ENCODE data around the gene ZNF804A.
"Not testable (repeated sequence)": the region's sequence is repeated elsewhere in the genome, so short reads cannot be mapped to it uniquely, and the experiment has no call there.

ZNF804A gene

DNA sequence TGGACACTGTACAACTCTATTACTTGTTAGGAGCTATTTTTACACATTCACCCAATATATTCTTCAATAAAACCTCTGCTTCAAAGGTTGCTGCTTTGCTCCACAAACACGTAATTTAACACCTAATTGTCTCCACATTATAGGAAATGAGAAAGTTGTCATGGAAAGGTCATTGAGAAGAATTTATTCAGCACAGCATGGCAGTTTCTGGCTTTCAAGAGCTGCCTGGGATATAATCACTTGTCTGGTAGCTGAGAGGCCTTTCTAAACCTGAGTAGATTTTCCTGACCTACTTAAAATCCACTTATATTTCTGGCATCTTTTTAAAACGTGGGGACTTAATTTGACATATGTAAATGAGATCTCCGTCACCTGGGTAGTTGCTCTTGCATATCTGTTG lies 216.1 kb downstream of the ZNF804A start:
- DNase-seq (ENCODE audit: low read depth in 2 of 3, low spot score in 1 of 3): no peak

DNA sequence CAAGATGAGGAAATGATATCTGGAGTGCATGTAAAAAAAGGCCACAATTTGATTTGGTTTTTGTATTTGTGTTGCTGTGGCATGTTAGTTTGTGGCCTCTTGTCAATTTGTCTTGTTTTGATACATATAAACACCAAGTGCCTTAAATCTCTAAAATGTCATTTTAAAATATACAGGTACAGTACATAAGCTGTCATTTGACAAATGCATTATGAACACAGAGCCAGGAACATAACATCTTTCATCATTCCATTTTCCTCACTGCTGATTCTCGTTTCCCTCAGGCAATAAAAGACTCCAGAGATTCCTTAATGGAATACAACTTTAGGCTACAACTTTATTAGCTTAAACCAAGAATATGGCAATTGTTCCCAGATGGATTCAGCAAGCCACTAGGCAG lies 217.5 kb downstream of the ZNF804A start:
- no peak for DNase-seq (ENCODE audit: low read depth in 2 of 3, low spot score in 1 of 3)

DNA sequence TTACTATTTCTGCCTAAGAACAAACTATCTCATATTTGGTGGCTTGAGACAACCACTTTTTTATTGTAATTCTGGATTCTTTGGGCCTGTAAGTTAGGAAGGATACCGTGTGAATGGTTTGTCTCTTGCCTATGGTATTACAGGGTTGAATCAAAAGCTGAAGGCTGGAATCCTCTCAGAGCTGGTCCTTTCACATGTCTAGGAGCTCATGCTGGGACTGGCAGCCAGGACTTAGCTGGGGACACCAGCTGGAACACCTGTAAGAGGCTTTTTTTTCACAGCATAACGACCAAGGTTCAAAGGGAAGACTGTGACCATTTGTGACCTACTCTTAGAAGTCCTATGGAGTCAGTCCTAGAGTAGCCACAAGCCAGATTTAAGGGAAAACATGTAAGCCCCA lies 226.3 kb downstream of the ZNF804A start:
- DNase-seq (ENCODE audit: low read depth in 2 of 3, low spot score in 1 of 3): no peak

DNA sequence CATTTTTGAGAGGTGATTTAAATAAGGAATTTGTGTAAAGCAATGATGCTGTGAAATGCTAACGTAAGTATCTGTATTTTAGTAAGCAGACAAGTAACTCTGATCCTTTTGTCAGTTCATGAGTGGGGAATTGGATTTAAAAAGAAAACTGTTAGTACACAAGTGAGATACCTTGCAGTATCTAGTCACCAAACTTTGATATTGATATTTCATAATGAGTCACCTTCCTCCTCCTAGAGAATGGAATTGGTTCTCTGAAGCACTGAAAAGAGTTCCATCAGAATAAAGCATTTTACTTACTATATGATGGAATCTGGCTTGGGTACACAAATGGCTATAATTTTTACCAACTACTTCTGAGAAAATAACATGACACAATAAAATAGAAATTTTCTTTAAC lies 232.2 kb downstream of the ZNF804A start:
- no peak for DNase-seq (ENCODE audit: low read depth in 2 of 3, low spot score in 1 of 3)

DNA sequence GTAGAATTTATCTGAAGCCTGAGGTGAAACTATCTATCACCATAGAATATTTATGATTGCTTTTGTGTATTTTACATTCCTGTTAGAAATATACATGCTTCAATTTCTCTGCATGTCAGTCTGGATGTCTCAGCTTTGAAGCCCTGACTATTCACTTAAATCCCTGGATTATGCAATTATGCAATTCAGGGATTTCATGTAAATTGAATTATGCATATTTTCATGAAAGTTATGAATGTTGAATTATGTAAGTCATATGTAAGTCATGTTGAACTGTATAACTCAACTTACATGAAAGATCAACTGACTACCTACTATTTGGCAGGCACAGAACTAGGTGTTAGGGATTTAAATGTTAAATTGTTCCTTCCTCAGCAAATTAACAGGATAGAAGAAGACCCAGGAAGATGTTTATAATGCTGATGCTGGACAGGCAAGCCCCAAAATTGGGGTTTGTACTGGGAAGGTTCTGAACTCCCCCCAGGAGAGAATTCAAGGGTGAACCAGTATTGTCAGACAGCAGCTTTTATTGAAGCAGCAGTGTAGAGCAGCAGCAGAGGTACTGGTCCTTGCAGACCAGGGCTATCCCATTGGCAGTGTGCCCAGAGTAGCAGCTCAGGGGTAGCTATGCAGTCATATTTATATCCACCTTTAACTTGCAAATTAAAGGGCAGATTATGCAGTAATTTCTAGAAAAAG lies 236.5 kb downstream of the ZNF804A start:
- DNase-seq (ENCODE audit: low read depth in 2 of 3, low spot score in 1 of 3): no peak

DNA sequence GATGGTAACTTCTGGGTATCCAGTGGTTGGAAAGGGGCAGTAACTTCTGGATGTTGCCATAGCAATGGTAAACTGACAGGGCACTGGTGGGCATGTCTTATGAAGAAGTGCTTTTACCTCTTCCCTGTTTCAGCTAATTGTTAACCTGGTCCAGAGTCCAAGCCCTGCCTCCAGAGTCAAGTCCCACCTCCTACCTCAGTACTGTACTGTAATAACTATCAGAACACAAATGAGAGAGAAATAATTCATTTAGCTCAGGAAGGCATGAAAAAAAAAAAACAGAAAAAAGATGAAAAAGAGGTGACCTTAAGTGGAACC lies 237.0 kb downstream of the ZNF804A start:
- DNase-seq (ENCODE audit: low read depth in 2 of 3, low spot score in 1 of 3): no peak

DNA sequence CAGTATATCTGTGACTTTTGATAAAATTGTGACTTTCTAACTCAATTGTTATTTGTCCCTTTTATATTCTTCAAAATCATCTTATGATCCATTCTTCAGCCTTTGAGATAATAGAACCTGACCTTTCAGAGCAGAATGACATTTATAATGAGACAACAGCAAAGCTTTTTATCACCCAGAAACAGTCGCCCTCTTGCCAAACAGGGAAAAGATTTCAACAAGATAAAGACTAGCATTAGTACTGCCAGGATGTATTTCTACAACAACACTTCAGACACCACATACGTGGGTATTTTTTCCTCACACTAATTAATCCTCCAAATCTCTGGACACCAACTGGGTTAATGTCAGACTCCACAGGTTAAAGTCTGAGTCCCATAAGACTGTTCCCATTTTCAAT lies 249.0 kb downstream of the ZNF804A start:
- no peak for DNase-seq (ENCODE audit: low read depth in 2 of 3, low spot score in 1 of 3)

DNA sequence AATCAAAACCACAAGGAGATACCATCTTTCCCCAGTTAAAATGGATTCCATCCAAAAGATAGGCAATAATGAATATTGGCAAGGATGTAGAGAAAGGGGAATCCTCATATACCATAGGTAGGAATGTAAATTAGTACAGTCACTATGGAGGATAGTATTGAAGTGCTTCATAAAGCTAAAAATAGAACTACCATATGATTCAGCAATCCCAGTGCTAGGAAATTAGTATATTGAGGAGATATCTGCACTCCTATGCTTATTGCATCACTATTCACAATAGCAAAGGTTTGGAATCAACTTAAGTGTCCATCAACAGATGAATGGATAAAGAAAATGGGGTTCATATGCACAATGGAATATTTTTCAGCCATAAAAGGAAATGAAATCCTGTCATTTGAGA lies 251.2 kb downstream of the ZNF804A start:
- no peak for DNase-seq (ENCODE audit: low read depth in 2 of 3, low spot score in 1 of 3)

DNA sequence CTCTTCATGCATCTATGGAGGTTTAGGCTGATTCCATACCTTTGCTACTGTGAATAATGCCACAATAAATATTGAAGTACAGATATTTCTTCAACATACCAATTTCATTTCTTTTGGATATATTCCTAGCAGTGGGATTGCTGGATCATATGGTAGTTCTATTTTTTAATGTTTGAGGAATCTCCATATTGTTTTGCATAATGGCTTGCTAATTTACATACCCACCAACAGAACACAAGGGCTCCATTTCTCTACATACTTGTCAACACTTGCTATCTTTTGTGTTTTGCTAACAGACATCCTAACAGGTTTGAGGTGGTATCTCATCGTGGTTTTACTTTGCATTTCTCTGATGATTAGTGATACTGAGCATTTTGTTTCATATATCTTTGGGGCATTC lies 253.2 kb downstream of the ZNF804A start:
- no peak for DNase-seq (ENCODE audit: low read depth in 2 of 3, low spot score in 1 of 3)

DNA sequence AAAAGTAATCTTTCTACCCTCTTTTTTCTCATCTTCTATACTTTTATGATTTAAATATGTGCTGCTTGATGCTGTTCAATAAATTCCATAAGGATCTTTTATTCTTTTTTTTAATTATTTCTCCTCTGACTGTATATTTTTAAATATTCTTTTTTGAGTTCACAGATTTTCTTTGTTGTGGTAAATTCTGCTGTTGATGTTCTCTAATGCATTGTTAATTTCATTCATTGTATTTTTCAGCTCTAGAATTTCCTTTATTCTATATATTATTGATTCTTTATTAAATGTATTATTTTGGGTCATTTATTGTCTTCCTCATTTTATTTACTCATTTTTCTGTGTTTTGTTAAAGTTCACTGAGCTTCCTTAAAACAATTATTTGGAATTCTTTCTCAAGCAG lies 260.9 kb downstream of the ZNF804A start:
- no peak for DNase-seq (ENCODE audit: low read depth in 2 of 3, low spot score in 1 of 3)

DNA sequence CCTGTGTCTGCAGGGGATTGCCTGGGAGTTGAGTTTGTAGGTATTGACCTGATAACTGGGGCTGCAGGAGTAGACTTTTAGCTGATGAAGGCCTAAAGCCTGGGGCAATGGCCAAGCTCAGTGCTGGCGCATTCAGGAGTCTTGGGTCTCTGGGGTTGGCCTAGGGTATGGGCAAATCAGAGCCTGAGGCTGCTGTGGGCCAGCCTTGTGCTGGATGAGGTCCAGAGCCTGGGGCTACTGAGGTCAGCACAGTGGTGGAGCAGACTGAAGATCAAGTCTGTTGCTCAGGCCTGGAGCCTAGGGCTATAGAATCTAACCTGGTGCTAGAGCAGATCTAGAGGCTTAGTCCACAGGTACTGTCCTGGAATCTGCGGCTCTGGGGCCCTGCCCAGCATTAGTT lies 262.4 kb downstream of the ZNF804A start:
- no peak for DNase-seq (ENCODE audit: low read depth in 2 of 3, low spot score in 1 of 3)

DNA sequence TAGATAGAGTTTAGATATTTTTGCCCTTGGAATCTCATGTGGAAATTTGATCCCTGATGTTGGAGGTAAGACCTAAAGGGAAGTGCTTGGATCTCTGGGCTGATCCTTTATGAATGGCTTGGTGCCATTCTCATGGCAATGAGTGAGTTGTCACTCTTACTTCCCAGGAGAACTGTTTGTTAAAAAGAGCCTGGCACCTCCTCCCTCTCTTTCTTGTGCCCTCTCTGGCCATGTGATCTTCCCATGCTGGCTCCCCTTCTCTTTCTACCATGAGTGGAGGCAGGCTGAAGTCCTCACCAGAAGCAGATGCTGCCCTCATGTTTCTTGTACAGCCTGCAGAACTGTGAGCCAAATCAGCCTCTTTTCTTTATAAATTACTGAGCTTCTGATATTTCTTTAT lies 276.9 kb downstream of the ZNF804A start:
- DNase-seq (ENCODE audit: low read depth in 2 of 3, low spot score in 1 of 3): no peak

DNA sequence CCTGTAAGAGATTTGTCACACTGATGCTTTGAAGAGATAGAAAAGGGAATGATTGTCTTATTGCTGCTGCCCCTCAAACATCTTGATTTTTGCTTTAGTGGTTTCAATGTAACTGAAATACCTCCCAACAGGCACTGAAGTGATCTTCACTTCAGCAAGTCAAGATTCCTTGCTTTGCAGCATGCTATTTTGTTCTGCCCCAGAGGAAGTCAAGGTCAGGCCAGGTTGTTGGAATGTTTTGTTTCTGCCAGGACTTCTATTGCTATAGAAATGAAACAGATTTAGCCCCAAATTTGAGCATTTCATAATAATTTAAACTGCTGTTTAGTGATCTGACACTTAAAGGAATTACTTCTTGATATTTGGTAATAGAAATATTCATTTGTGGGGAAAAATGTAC lies 277.6 kb downstream of the ZNF804A start:
- no peak for DNase-seq (ENCODE audit: low read depth in 2 of 3, low spot score in 1 of 3)

DNA sequence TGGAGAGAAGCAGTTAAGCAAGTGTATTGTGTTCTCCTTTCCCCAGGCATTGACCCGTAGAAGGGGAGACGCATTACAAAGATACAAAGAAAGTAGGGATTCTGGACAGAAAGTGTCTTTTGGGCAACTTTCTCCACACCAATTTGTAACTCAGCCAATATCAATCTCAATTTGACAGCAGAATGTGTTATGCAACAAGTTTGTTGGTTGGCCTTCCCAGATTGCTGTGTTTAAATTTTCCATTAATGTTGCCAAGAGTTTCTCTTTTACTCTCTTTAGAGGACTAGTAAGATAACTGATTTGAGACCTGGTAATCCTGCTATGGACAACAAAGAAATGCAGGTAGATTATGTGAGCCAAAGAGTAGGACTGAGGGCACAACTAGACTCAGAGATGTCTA lies 279.6 kb downstream of the ZNF804A start:
- no peak for DNase-seq (ENCODE audit: low read depth in 2 of 3, low spot score in 1 of 3)

DNA sequence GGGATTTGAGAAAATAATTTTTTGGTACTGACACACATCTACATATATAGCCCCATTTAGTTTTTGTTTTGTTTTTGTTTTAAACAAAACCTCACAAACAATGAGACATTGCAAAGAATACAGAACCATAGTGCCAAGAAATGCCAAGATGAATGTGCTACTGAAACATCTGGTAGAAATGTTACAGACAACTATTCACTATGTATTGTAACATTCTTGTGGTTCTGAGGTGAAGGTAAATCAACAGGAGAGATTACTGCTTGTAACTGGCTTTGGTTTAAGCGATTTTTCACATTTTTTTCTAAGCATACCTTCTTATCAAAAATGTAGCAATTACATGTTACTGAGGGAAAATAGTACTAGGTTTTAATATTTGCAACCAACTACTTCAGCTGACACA lies 281.3 kb downstream of the ZNF804A start:
- no peak for DNase-seq (ENCODE audit: low read depth in 2 of 3, low spot score in 1 of 3)

DNA sequence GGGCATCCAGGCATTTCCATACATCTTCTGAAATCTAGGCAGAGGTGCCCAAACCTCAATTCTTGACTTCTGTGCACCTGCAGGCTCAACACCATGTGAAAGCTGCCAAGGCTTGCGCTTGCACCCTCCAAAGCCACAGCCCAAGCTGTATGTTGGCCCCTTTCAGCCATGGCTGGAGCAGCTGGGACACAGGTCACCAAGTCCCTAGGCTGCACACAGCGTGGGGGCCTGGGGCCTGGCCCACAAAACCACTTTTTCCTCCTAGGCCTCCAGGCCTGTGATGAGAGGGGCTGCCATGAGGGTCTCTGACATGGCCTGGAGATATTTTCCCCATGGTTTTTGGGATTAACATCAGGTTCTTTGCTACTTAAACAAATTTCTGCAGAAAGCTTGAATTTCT lies 288.3 kb downstream of the ZNF804A start:
- DNase-seq (ENCODE audit: low read depth in 2 of 3, low spot score in 1 of 3): not testable (repeated sequence)

DNA sequence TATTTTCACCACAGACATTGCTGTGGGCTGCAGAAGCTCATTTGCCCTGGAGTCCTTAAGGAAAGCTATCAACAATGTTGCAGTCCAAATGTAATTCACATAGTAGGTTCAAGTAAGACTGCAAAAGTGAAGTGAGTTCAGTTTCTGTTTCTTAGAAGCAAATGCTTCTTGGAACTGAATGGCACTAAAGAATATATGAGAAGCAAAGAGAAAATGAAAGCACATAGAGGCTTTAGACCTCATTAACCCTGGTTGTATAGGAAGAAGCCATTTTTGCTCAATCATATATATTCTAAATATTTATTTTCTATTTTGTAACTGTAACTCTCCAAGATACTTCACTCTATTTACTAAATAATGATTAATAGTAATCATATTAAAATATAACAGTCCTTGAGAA lies 292.0 kb downstream of the ZNF804A start:
- no peak for DNase-seq (ENCODE audit: low read depth in 2 of 3, low spot score in 1 of 3)

DNA sequence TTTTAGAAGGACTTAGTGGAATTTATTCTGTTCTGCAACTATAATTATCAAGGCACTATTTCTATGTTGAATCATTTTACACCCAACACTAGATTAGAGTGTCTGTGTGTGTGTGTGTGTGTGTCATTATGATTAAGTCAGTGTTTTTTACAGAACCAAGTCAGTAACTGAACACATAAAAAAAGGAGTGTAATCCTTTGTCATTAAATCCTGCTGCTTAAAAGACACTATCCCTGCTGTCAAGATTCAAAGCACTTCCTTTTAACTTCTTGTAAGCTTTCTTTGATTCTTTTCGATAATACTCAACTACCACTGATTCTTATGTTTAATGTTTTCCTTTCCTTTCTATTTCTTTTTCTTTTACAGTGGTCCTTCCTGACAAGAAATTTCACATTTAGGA lies 306.7 kb downstream of the ZNF804A start:
- no peak for DNase-seq (ENCODE audit: low read depth in 2 of 3, low spot score in 1 of 3)

DNA sequence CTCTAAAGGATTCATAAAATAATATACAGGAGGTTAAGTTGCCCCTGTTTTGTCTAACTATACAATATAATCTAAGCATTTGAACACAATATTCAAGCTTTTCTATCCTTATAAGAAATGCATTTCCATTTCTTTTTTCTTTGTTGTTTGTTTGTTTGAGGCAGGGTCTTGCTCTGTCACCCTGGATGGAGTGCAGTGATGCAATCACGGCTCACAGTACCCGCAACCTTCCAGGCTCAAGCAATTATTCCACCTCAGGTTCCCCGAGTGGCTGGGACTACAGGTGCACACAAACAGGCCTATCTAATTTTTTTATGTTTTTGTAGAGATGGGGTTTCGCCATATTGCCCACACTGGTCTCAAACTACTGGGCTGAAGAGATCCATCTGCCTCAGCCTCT lies 307.8 kb downstream of the ZNF804A start:
- no peak for DNase-seq (ENCODE audit: low read depth in 2 of 3, low spot score in 1 of 3)

DNA sequence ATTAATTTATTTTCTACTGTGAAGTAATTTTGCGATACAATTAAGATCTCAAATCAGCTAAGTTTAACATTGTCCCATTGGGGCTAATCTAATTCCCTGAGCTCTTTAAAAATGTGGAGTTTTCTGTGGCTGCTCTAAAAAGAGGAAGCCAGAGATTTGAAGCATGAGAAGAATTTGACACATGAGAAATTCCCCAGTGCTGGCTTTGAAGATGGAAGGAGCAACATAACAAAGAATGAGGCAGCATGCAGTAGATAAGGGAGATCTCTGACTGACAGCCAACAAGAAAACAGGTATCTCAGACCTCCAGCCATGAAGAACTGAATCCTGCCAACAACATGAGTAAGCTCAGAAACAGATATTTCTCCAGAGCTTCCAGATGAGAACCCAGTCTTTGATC lies 308.4 kb downstream of the ZNF804A start:
- no peak for DNase-seq (ENCODE audit: low read depth in 2 of 3, low spot score in 1 of 3)

DNA sequence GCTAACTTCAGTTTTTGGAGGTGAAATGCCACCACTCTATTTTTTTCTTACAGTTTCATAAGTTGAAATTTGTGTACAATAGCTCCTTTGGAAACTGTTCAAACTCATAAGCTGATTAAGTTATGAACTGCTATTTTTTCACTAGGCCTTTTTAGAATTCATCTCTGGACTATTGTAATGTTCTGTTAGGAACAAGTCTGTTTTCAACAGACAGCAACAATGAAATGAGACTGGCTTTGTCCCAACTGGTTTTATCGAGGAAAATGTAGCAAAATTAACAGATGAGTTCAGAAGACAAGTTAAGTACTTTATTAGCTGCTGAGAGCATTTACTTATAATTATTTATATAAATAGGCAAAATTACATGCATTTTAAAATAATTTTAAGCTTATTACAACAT lies 310.6 kb downstream of the ZNF804A start:
- DNase-seq (ENCODE audit: low read depth in 2 of 3, low spot score in 1 of 3): no peak

DNA sequence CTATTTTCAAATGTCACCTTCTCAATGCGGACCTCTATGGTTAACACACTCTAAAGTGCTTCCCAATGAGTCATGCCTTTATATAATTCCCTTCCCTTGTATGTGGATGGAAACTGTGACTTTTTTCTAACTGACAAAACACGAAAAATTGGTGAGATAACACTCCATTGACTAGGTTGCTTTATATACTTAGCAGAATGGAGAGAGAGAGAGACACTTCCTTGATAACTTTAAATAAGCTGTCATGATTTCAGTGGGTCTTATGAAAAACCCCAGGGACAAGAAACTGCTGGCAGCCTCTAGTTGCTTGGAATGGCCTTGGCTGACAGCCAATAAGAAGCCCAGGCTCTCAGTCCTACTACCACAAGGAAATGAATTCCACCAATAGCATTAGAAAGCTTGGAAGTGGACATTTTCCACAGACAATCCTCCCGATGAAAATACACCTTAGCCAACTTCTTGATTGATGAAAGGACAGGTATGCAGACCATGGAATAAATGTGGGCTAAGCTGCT lies 322.2 kb downstream of the ZNF804A start:
- no peak for DNase-seq (ENCODE audit: low read depth in 2 of 3, low spot score in 1 of 3)

DNA sequence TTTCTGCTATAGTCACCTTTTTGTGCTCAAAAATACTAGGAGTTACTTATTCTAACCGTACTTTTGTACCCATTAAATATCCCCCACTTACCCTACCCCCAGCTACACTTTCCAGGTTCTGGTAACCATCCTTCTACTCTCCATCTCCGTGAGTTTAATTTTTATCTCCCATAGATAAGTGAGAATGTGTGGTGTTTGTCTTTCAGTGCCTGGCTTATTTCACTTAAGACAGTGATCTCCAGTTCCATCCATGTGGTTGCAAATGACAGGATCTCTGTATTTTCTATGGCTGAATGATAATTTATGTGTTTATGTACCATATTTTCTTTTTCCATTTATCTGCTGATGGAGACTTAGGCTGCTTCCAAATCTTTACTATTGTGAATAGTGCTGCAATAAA lies 323.3 kb downstream of the ZNF804A start:
- no peak for DNase-seq (ENCODE audit: low read depth in 2 of 3, low spot score in 1 of 3)

DNA sequence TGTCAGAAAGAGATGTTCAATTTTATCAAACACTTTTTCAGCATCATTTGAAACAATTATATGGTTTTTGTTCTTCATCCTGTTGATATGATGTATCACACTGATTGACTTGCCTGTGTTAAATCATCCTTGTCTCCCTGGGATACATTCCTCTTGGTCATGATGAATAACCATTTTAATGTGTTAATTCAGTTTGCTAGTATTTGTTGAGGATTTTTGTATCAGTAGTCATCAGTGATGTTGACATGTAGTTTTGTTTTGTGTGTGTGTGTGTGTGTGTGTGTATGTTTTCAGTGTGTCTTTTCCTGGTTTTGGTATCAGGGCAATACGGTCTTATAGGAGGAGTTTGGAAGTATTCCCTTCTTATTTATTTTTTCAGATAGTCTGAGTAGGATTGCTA lies 325.4 kb downstream of the ZNF804A start:
- no peak for DNase-seq (ENCODE audit: low read depth in 2 of 3, low spot score in 1 of 3)

All from stimulated activated CD4-positive, alpha-beta T cell treated with anti-CD3 and anti-CD28 coated beads, Interleukin-12 subunit alpha, Interleukin-12 subunit beta, amount 100 ng/mL, for 48 hours (primary cell).